ENCODE results near the gene TFF1.

The TFF1 gene

GRCh38 chr21:42393443-42393950 is 27.2 kb upstream of the TFF1 start:
- peaks cover 59% of the 10 kb centered on the region for H3K4me1 ChIP-seq (ENCODE audit: insufficient read depth, low read length, poor library complexity, severe bottlenecking)
- H3K79me2 ChIP-seq (ENCODE audit: insufficient read depth, low read length): no peaks in the 10 kb centered on the region
- no peaks in the 10 kb centered on the region for H3K36me3 ChIP-seq (ENCODE audit: insufficient read depth, low read length)
- no peaks in the 10 kb centered on the region for H3K9me2 ChIP-seq (replicated peaks; ENCODE audit: low read depth, low read length)
- H3K27me3 ChIP-seq (ENCODE audit: insufficient read depth, low read length, poor library complexity, severe bottlenecking): no peaks in the 10 kb centered on the region
- H3K4me3 ChIP-seq (ENCODE audit: low read length, poor library complexity, severe bottlenecking): no peak overlapping the region
- TF ChIP-seq CTCF (conservative IDR thresholded peaks at IDR 0.05; ENCODE audit: low read length) (no peak), EZH2phosphoT487 (IDR thresholded peaks at IDR 0.05; ENCODE audit: borderline replicate concordance) (no peak)
- H3K4me2 ChIP-seq (ENCODE audit: low read depth, low read length, poor library complexity, severe bottlenecking): no peak overlapping the region
- no peak overlapping the region for H3K9ac ChIP-seq (ENCODE audit: low read depth, low read length, poor library complexity, severe bottlenecking)
- no peak overlapping the region for H2AFZ ChIP-seq (ENCODE audit: low read length)
- no peaks in the 10 kb centered on the region for H3K9me3 ChIP-seq (ENCODE audit: insufficient read depth, low read depth, low read length)
- H4K20me1 ChIP-seq (ENCODE audit: insufficient read depth, low read length, poor library complexity, severe bottlenecking): no peaks in the 10 kb centered on the region
- H3F3A ChIP-seq (ENCODE audit: low read depth): no peaks in the 10 kb centered on the region

- Histone ChIP-seq H3K9me3 (ENCODE audit: insufficient read depth, low read depth, low read length) (no peaks in the 10 kb centered on the region), H2AFZ (ENCODE audit: low read length) (no peak overlapping the region), H3F3A (ENCODE audit: low read depth) (no peaks in the 10 kb centered on the region), H3K79me2 (ENCODE audit: insufficient read depth, low read length) (no peaks in the 10 kb centered on the region), H3K27me3 (ENCODE audit: insufficient read depth, low read length, poor library complexity, severe bottlenecking) (no peaks in the 10 kb centered on the region), H3K4me3 (ENCODE audit: low read length, poor library complexity, severe bottlenecking) (no peak overlapping the region), H3K4me1 (ENCODE audit: insufficient read depth, low read length, poor library complexity, severe bottlenecking) (peaks cover 58% of the 10 kb centered on the region), H3K9ac (ENCODE audit: low read depth, low read length, poor library complexity, severe bottlenecking) (no peak overlapping the region), H3K36me3 (ENCODE audit: insufficient read depth, low read length) (no peaks in the 10 kb centered on the region), H4K20me1 (ENCODE audit: insufficient read depth, low read length, poor library complexity, severe bottlenecking) (no peaks in the 10 kb centered on the region), H3K9me2 (replicated peaks; ENCODE audit: low read depth, low read length) (no peaks in the 10 kb centered on the region), H3K4me2 (ENCODE audit: low read depth, low read length, poor library complexity, severe bottlenecking) (no peak overlapping the region)
- no peak for TF ChIP-seq CTCF (conservative IDR thresholded peaks at IDR 0.05; ENCODE audit: low read length)
- TF ChIP-seq EZH2phosphoT487 (IDR thresholded peaks at IDR 0.05; ENCODE audit: borderline replicate concordance): no peak
Measured at GRCh38 chr21:42392731-42393442, 26.6 kb upstream of the TFF1 start.

GRCh38 chr21:42391297-42391696 is 25.0 kb upstream of the TFF1 start:
- Histone ChIP-seq H3K79me2 (ENCODE audit: insufficient read depth, low read length) (no peaks in the 10 kb centered on the region), H3K4me3 (ENCODE audit: low read length, poor library complexity, severe bottlenecking) (no peak overlapping the region), H3K9me3 (ENCODE audit: insufficient read depth, low read depth, low read length) (no peaks in the 10 kb centered on the region), H2AFZ (ENCODE audit: low read length) (0 out of 2 replicates have a peak overlapping the region, but pooled peaks have one; percentile 33), H3K9ac (ENCODE audit: low read depth, low read length, poor library complexity, severe bottlenecking) (no peak overlapping the region), H3K4me1 (ENCODE audit: insufficient read depth, low read length, poor library complexity, severe bottlenecking) (peaks cover 50% of the 10 kb centered on the region), H3F3A (ENCODE audit: low read depth) (no peaks in the 10 kb centered on the region), H3K27me3 (ENCODE audit: insufficient read depth, low read length, poor library complexity, severe bottlenecking) (no peaks in the 10 kb centered on the region), H4K20me1 (ENCODE audit: insufficient read depth, low read length, poor library complexity, severe bottlenecking) (no peaks in the 10 kb centered on the region), H3K9me2 (replicated peaks; ENCODE audit: low read depth, low read length) (no peaks in the 10 kb centered on the region), H3K4me2 (ENCODE audit: low read depth, low read length, poor library complexity, severe bottlenecking) (no peak overlapping the region), H3K36me3 (ENCODE audit: insufficient read depth, low read length) (no peaks in the 10 kb centered on the region)
- TF ChIP-seq CTCF (conservative IDR thresholded peaks at IDR 0.05; ENCODE audit: low read length) (no peak), EZH2phosphoT487 (IDR thresholded peaks at IDR 0.05; ENCODE audit: borderline replicate concordance) (no peak)

Measured in Loucy (cell line).